Measurements from ENCODE around the gene CNOT3.

DNA sequence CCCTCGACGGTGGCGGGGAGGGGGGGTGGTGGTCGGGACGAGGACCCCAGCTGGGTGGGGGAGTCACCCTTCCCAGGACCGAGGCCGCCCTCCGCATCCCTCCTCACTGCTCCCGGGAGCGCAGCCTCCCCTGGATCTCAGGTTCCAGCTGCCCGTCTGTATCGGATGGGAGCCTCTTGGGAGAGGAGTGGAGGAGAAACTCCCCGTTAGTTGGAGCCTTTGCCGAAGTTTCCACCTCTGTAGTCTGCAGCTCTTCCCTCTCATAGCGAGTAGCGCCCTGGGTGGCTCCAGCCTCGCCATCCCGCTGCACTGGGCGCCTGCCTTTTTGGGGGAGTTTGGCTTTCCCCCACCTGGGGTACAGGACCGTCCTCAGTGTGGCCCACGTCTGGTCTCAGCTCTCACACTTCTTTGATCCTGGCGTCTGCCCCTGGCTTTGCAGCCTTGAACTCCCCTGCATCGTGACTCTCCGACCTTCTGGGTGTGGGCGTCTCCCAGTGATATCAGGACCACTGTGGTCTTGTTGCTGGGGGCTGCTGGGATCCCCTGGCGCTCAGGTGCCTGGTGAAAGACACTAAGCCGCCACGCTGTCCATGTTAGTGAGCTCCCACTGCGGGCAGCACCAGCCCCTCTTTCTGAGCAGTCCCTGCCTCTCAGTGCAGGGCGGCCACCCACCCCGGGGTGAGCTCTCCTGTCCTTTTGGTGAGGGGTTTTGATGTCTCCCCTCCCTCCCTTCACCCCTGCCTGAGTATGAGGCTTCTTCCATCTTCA, 1.1 kb downstream of the CNOT3 start:
- TF ChIP-seq, protein P1, sequence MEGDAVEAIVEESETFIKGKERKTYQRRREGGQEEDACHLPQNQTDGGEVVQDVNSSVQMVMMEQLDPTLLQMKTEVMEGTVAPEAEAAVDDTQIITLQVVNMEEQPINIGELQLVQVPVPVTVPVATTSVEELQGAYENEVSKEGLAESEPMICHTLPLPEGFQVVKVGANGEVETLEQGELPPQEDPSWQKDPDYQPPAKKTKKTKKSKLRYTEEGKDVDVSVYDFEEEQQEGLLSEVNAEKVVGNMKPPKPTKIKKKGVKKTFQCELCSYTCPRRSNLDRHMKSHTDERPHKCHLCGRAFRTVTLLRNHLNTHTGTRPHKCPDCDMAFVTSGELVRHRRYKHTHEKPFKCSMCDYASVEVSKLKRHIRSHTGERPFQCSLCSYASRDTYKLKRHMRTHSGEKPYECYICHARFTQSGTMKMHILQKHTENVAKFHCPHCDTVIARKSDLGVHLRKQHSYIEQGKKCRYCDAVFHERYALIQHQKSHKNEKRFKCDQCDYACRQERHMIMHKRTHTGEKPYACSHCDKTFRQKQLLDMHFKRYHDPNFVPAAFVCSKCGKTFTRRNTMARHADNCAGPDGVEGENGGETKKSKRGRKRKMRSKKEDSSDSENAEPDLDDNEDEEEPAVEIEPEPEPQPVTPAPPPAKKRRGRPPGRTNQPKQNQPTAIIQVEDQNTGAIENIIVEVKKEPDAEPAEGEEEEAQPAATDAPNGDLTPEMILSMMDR (IDR thresholded peaks at IDR 0.05) = no peak
- TF ChIP-seq ZFX (IDR thresholded peaks at IDR 0.05; ENCODE audit: borderline replicate concordance) = no peak
